ENCODE results near the gene HNRNPF. TPM values are rescaled to one million over a fixed set of nuclear protein-coding genes. Genes with fewer than 3 reads are reported as not detected.
"Not testable (repeated sequence)": the region's sequence is repeated elsewhere in the genome, so short reads cannot be mapped to it uniquely, and the experiment has no call there.

Gene HNRNPF
- total RNA-seq, 1 experiment from 2014 or later, result 198 TPM

GRCh38 chr10:43427166-43427825, 18.3 kb upstream of the HNRNPF start:
- CTCF ChIA-PET, result interaction anchor here (1.5 kb wide), 1 partner anchor 9 kb away, joined by 5 read pairs; the partner anchor contains the start of gene ZNF487
- intact Hi-C loops (cut with micrococcal nuclease), result no loop called here
- Mint-ChIP-seq H3K9me3 (ENCODE audit: unreplicated experiment) (no peaks in the 10 kb centered on the region), H3K27me3 (ENCODE audit: insufficient read depth, unreplicated experiment) (no peaks in the 10 kb centered on the region), H3K4me3 (ENCODE audit: unreplicated experiment) (no peak overlapping the region), H3K27ac (ENCODE audit: low read depth, unreplicated experiment) (no peak overlapping the region), H3K4me1 (ENCODE audit: insufficient read depth, unreplicated experiment) (no peaks in the 10 kb centered on the region), H3K36me3 (ENCODE audit: insufficient read depth, unreplicated experiment) (no peaks in the 10 kb centered on the region)
- no TSS peak for BruUV-seq (replicated peaks)
- DNase-seq (ENCODE audit: unreplicated experiment), result no peak
- TF ChIP-seq, protein P1, sequence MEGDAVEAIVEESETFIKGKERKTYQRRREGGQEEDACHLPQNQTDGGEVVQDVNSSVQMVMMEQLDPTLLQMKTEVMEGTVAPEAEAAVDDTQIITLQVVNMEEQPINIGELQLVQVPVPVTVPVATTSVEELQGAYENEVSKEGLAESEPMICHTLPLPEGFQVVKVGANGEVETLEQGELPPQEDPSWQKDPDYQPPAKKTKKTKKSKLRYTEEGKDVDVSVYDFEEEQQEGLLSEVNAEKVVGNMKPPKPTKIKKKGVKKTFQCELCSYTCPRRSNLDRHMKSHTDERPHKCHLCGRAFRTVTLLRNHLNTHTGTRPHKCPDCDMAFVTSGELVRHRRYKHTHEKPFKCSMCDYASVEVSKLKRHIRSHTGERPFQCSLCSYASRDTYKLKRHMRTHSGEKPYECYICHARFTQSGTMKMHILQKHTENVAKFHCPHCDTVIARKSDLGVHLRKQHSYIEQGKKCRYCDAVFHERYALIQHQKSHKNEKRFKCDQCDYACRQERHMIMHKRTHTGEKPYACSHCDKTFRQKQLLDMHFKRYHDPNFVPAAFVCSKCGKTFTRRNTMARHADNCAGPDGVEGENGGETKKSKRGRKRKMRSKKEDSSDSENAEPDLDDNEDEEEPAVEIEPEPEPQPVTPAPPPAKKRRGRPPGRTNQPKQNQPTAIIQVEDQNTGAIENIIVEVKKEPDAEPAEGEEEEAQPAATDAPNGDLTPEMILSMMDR (IDR thresholded peaks at IDR 0.05; ENCODE audit: unreplicated experiment), result no peak
- POLR2A ChIA-PET, result no interaction called here

GRCh38 chr10:43426476-43426875, 17.5 kb upstream of the HNRNPF start:
- POLR2A ChIA-PET; CTCF ChIA-PET; H3K9me3 Mint-ChIP-seq (ENCODE audit: unreplicated experiment): not testable (repeated sequence)

DNA sequence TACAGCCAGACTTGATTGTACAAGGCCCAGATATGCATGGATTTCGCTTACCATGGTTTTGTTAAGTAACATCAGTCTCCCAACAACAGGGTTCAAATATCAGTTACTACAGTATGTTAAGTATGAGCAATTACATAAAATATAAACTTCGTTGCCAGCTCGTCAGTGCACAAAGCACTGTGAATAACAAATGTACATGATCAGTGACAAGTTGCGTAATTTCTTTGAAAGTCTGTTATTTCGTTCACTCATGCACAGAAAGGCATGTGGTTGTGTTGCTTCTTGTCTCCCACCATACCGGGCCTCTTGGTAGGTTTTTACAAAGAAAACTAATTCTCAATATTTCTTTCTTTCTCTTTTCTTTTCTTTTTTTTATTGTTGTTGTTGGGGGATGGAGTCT, 15.4 kb upstream of the HNRNPF start:
- DNase-seq (ENCODE audit: unreplicated experiment), result no peak
- intact Hi-C loops (cut with micrococcal nuclease), result no loop called here
- no peak overlapping the region for H3K27ac Mint-ChIP-seq (ENCODE audit: low read depth, unreplicated experiment)
- TF ChIP-seq, protein P1 (IDR thresholded peaks at IDR 0.05; ENCODE audit: unreplicated experiment), result no peak
- no peaks in the 10 kb centered on the region for H3K9me3 Mint-ChIP-seq (ENCODE audit: unreplicated experiment)
- no peak overlapping the region for H3K4me3 Mint-ChIP-seq (ENCODE audit: unreplicated experiment)
- ChIA-PET CTCF (no interaction called here), POLR2A (no interaction called here)
- BruUV-seq (replicated peaks), result no TSS peak
- H3K4me1 Mint-ChIP-seq (ENCODE audit: insufficient read depth, unreplicated experiment), result peaks cover 13% of the 10 kb centered on the region
- H3K27me3 Mint-ChIP-seq (ENCODE audit: insufficient read depth, unreplicated experiment), result no peaks in the 10 kb centered on the region
- H3K36me3 Mint-ChIP-seq (ENCODE audit: insufficient read depth, unreplicated experiment), result no peaks in the 10 kb centered on the region

More at GRCh38 chr10:43426476-43426875, 17.5 kb upstream of the HNRNPF start:
- H3K4me3 Mint-ChIP-seq (ENCODE audit: unreplicated experiment); H3K27me3 Mint-ChIP-seq (ENCODE audit: insufficient read depth, unreplicated experiment); intact Hi-C loops (cut with micrococcal nuclease); BruUV-seq (replicated peaks); DNase-seq (ENCODE audit: unreplicated experiment); H3K27ac Mint-ChIP-seq (ENCODE audit: low read depth, unreplicated experiment); H3K36me3 Mint-ChIP-seq (ENCODE audit: insufficient read depth, unreplicated experiment); H3K4me1 Mint-ChIP-seq (ENCODE audit: insufficient read depth, unreplicated experiment): not testable (repeated sequence)

GRCh38 chr10:43421944-43422343, 13.0 kb upstream of the HNRNPF start:
- ChIA-PET CTCF (interaction anchor here (1.0 kb wide), 1 partner anchor 14 kb away, joined by 4 read pairs; no protein-coding TSS in a partner anchor), POLR2A (interaction anchor here (0.8 to 4.7 kb wide), 4 partner anchors 11 to 20 kb away, joined by 3 to 74 read pairs (median 10); partner anchors contain the start of genes HNRNPF and ZNF487)
- BruUV-seq (replicated peaks); H3K36me3 Mint-ChIP-seq (ENCODE audit: insufficient read depth, unreplicated experiment); DNase-seq (ENCODE audit: unreplicated experiment); H3K27me3 Mint-ChIP-seq (ENCODE audit: insufficient read depth, unreplicated experiment); intact Hi-C loops (cut with micrococcal nuclease); H3K9me3 Mint-ChIP-seq (ENCODE audit: unreplicated experiment); H3K4me3 Mint-ChIP-seq (ENCODE audit: unreplicated experiment): not testable (repeated sequence)
- Mint-ChIP-seq H3K4me1 (ENCODE audit: insufficient read depth, unreplicated experiment) (peaks cover 13% of the 10 kb centered on the region), H3K27ac (ENCODE audit: low read depth, unreplicated experiment) (peak overlapping the region; percentile 93)

DNA sequence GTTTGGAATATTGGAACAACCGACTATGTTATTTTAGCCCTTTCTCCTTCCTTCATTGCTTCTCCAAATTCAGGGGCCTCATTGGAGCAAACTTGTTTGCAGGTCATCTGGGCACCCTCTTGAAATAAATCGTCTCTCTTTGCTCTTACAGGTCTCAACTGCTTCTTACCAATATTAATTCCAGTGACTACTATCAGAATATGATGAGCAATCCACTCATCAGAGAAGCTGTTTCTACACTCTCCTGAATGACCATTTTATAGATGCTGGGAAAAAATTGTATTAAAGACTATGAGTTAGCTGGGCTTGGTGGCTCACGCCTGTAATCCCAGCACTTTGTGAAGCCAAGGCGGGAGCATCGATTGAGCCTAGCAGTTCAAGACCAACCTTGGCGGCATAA, 12.5 kb upstream of the HNRNPF start:
- no TSS peak for BruUV-seq (replicated peaks)
- Mint-ChIP-seq H3K27me3 (ENCODE audit: insufficient read depth, unreplicated experiment) (no peaks in the 10 kb centered on the region), H3K4me3 (ENCODE audit: unreplicated experiment) (peak overlapping the region; percentile 85), H3K9me3 (ENCODE audit: unreplicated experiment) (no peaks in the 10 kb centered on the region), H3K27ac (ENCODE audit: low read depth, unreplicated experiment) (peak overlapping the region; percentile 93), H3K4me1 (ENCODE audit: insufficient read depth, unreplicated experiment) (peaks cover 13% of the 10 kb centered on the region), H3K36me3 (ENCODE audit: insufficient read depth, unreplicated experiment) (no peaks in the 10 kb centered on the region)
- POLR2A ChIA-PET, result interaction anchor here (0.8 to 4.7 kb wide), 4 partner anchors 11 to 20 kb away, joined by 3 to 74 read pairs (median 10); partner anchors contain the start of genes HNRNPF and ZNF487
- DNase-seq (ENCODE audit: unreplicated experiment), result no peak
- intact Hi-C loops (cut with micrococcal nuclease), result no loop called here
- TF ChIP-seq, protein P1 (IDR thresholded peaks at IDR 0.05; ENCODE audit: unreplicated experiment), result no peak
- CTCF ChIA-PET, result interaction anchor here (0.6 to 1.2 kb wide), 3 partner anchors 14 to 16 kb away, joined by 3 to 5 read pairs (median 4); partner anchors contain the start of gene ZNF487

Measured in MCF 10A (cell line).